Measurements from ENCODE around the gene RAP1A. TPM values are rescaled to one million over a fixed set of nuclear protein-coding genes. Genes with fewer than 3 reads are reported as not detected.

RAP1A gene
- polyA plus RNA-seq, 1 of the 3 experiments (the other 2 are of a cell fraction): 17.7 TPM

DNA sequence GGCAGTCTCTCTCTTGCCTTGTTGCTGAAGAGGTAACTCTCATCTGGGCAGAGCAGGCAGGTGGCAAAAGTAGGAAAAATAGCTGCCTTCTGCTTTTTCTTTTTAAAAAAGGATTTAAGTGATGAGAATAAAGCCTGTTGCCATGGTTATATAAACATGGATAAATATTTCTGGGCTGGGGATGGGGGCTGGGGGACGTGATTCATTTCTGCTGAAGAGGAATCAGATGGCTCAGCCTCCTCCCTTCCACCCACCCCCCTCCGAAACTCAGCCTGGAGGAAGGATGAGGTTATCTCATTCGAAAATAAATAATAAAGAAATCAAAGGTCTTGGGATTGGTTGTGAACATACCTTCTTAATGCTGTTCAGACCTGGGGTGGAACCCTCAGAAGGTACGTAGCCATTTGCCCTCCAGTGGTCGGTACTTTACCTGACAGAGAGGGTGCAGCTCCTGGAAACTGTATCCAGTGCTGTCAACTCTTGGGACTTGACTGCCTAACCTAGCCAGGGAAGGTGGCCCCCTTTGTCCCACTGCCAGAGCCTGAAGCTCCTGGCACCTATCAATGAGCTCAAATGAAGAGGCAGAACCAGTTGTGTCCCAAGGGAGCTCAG, 123.5 kb downstream of the RAP1A start:
- Histone ChIP-seq H3K27ac (ENCODE audit: low read depth in 2 of 2, low read length in 1 of 2) (no peak overlapping the region), H2AFZ (ENCODE audit: low read depth) (no peak overlapping the region), H3K27me3 (ENCODE audit: insufficient read depth) (no peaks in the 10 kb centered on the region), H3K79me2 (ENCODE audit: insufficient read depth) (no peaks in the 10 kb centered on the region), H3K9me3 (no peaks in the 10 kb centered on the region), H3F3A (replicated peaks; ENCODE audit: insufficient read depth) (peaks cover 6% of the 10 kb centered on the region), H3K4me3 (ENCODE audit: low read depth in 2 of 2, low read length in 1 of 2) (no peak overlapping the region), H3K4me1 (ENCODE audit: control insufficient read depth in 1 of 2, insufficient read depth in 2 of 2, low read depth in 1 of 2, low read length in 1 of 2) (peaks cover under 1 to 5% of the 10 kb centered on the region in 2 experiments; a peak in 1 of 4 replicates), H4K20me1 (ENCODE audit: insufficient read depth) (no peaks in the 10 kb centered on the region), H3K36me3 (replicated peaks in 1 of 2; ENCODE audit: control insufficient read depth in 1 of 2, insufficient read depth in 2 of 2, low read length in 1 of 2) (no peaks in the 10 kb centered on the region), H3K4me2 (no peak overlapping the region), H3K9me2 (no peaks in the 10 kb centered on the region), H3K9ac (no peak overlapping the region)
- no peak for DNase-seq
- ChIA-PET CTCF (interaction anchor here (1.0 to 1.6 kb wide), 2 partner anchors 12 to 28 kb away, joined by 5 to 6 read pairs; no protein-coding TSS in a partner anchor), POLR2A (interaction anchor here (1.6 kb wide), 1 partner anchor 12 kb away, joined by 4 read pairs; no protein-coding TSS in a partner anchor)
- 63% methylated on average over 5 of the region's 5 CpGs for WGBS (ENCODE audit: low lambda C conversion rate)
- TF ChIP-seq TAF1 (IDR thresholded peaks at IDR 0.05; ENCODE audit: borderline replicate concordance, low read depth, low read length) (no peak), NRF1 (IDR thresholded peaks at IDR 0.05; ENCODE audit: low read depth, low read length) (no peak), RFX5 (IDR thresholded peaks at IDR 0.05; ENCODE audit: low read length) (no peak), JUND (IDR thresholded peaks at IDR 0.05) (no peak), CHD2 (IDR thresholded peaks at IDR 0.05; ENCODE audit: low read length, partially characterized antibody) (no peak), FOSL2 (IDR thresholded peaks at IDR 0.05; ENCODE audit: borderline replicate concordance, low read depth) (no peak), RAD21 (IDR thresholded peaks at IDR 0.05; ENCODE audit: low read length) (no peak), MXI1 (IDR thresholded peaks at IDR 0.05; ENCODE audit: low read depth, low read length) (no peak), YY1 (IDR thresholded peaks at IDR 0.05; ENCODE audit: low read depth) (no peak), SIN3A (IDR thresholded peaks at IDR 0.05; ENCODE audit: borderline replicate concordance, low read depth, low read length) (no peak), MEF2A (IDR thresholded peaks at IDR 0.05; ENCODE audit: borderline replicate concordance, low read depth) (no peak), RXRA (IDR thresholded peaks at IDR 0.05; ENCODE audit: borderline replicate concordance, low read depth) (no peak)
- TF ChIP-seq, protein P1, sequence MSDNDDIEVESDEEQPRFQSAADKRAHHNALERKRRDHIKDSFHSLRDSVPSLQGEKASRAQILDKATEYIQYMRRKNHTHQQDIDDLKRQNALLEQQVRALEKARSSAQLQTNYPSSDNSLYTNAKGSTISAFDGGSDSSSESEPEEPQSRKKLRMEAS (IDR thresholded peaks at IDR 0.05; ENCODE audit: low read depth): no peak
- TF ChIP-seq, protein P2, sequence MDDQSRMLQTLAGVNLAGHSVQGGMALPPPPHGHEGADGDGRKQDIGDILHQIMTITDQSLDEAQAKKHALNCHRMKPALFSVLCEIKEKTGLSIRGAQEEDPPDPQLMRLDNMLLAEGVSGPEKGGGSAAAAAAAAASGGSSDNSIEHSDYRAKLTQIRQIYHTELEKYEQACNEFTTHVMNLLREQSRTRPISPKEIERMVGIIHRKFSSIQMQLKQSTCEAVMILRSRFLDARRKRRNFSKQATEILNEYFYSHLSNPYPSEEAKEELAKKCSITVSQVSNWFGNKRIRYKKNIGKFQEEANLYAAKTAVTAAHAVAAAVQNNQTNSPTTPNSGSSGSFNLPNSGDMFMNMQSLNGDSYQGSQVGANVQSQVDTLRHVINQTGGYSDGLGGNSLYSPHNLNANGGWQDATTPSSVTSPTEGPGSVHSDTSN (IDR thresholded peaks at IDR 0.05): no peak
- TF ChIP-seq, protein P3, sequence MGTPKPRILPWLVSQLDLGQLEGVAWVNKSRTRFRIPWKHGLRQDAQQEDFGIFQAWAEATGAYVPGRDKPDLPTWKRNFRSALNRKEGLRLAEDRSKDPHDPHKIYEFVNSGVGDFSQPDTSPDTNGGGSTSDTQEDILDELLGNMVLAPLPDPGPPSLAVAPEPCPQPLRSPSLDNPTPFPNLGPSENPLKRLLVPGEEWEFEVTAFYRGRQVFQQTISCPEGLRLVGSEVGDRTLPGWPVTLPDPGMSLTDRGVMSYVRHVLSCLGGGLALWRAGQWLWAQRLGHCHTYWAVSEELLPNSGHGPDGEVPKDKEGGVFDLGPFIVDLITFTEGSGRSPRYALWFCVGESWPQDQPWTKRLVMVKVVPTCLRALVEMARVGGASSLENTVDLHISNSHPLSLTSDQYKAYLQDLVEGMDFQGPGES (IDR thresholded peaks at IDR 0.05; ENCODE audit: low read depth, low read length): no peak
- TF ChIP-seq, protein P4, sequence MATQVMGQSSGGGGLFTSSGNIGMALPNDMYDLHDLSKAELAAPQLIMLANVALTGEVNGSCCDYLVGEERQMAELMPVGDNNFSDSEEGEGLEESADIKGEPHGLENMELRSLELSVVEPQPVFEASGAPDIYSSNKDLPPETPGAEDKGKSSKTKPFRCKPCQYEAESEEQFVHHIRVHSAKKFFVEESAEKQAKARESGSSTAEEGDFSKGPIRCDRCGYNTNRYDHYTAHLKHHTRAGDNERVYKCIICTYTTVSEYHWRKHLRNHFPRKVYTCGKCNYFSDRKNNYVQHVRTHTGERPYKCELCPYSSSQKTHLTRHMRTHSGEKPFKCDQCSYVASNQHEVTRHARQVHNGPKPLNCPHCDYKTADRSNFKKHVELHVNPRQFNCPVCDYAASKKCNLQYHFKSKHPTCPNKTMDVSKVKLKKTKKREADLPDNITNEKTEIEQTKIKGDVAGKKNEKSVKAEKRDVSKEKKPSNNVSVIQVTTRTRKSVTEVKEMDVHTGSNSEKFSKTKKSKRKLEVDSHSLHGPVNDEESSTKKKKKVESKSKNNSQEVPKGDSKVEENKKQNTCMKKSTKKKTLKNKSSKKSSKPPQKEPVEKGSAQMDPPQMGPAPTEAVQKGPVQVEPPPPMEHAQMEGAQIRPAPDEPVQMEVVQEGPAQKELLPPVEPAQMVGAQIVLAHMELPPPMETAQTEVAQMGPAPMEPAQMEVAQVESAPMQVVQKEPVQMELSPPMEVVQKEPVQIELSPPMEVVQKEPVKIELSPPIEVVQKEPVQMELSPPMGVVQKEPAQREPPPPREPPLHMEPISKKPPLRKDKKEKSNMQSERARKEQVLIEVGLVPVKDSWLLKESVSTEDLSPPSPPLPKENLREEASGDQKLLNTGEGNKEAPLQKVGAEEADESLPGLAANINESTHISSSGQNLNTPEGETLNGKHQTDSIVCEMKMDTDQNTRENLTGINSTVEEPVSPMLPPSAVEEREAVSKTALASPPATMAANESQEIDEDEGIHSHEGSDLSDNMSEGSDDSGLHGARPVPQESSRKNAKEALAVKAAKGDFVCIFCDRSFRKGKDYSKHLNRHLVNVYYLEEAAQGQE (IDR thresholded peaks at IDR 0.05; ENCODE audit: low read depth, low read length): no peak
